Forelimb muscle (tissue), 1 donor: ENCODE results near the gene THSD4. TPM values are rescaled to one million over a fixed set of nuclear protein-coding genes. Genes with fewer than 3 reads are reported as not detected.
"Not testable (repeated sequence)": the region's sequence is repeated elsewhere in the genome, so short reads cannot be mapped to it uniquely, and the experiment has no call there.

Source experiments
- DNase-seq: peaks from one replicate; pipeline ENCODE4 v3.0.0-alpha.2; 2013; ENCODE audit warnings: low read depth
- polyA plus RNA-seq: library from polyadenylated mRNA; unstranded; fragments of 120-200 nt; gene quantifications from one replicate; pipeline ENCODE4 v1.2.1, GENCODE V29; 2013; ENCODE audit not compliant: insufficient read length

THSD4 gene
- polyA plus RNA-seq, 1 donor = 21.8 TPM

- no peak for DNase-seq
Observed at GRCh38 chr15:71189718-71190117, 74.4 kb downstream of the THSD4 start.

- DNase-seq = no peak
Observed at GRCh38 chr15:71191296-71191695, 76.0 kb downstream of the THSD4 start.

GRCh38 chr15:71192816-71193215 is 77.5 kb downstream of the THSD4 start:
- DNase-seq = no peak

- no peak for DNase-seq
Observed at GRCh38 chr15:71194286-71194685, 79.0 kb downstream of the THSD4 start.

GRCh38 chr15:71195242-71195641 is 80.0 kb downstream of the THSD4 start:
- DNase-seq = no peak

GRCh38 chr15:71197620-71198019 is 82.3 kb downstream of the THSD4 start:
- no peak for DNase-seq

GRCh38 chr15:71198846-71199245 is 83.6 kb downstream of the THSD4 start:
- no peak for DNase-seq

- DNase-seq = no peak
Observed at GRCh38 chr15:71199384-71200351, 84.4 kb downstream of the THSD4 start.

- no peak for DNase-seq
Observed at GRCh38 chr15:71201477-71201876, 86.2 kb downstream of the THSD4 start.

- DNase-seq = no peak
Observed at GRCh38 chr15:71202712-71203111, 87.4 kb downstream of the THSD4 start.

- DNase-seq = no peak
Observed at GRCh38 chr15:71203586-71204474, 88.6 kb downstream of the THSD4 start.

GRCh38 chr15:71207141-71207540 is 91.9 kb downstream of the THSD4 start:
- DNase-seq = no peak

- no peak for DNase-seq
Observed at GRCh38 chr15:71212146-71212545, 96.9 kb downstream of the THSD4 start.

- not testable (repeated sequence) for DNase-seq
Observed at GRCh38 chr15:71213943-71214342, 98.7 kb downstream of the THSD4 start.

GRCh38 chr15:71215126-71215894 is 100.0 kb downstream of the THSD4 start:
- DNase-seq = no peak

GRCh38 chr15:71218272-71218805 is 103.1 kb downstream of the THSD4 start:
- no peak for DNase-seq

GRCh38 chr15:71219101-71219500 is 103.8 kb downstream of the THSD4 start:
- no peak for DNase-seq

GRCh38 chr15:71219645-71220044 is 104.4 kb downstream of the THSD4 start:
- no peak for DNase-seq

GRCh38 chr15:71220828-71221227 is 105.6 kb downstream of the THSD4 start:
- no peak for DNase-seq

- no peak for DNase-seq
Observed at GRCh38 chr15:71221417-71221816, 106.1 kb downstream of the THSD4 start.

GRCh38 chr15:71223516-71223915 is 108.2 kb downstream of the THSD4 start:
- DNase-seq = no peak
